Bronchial epithelial cell (primary cell): ENCODE data around the gene MPC2. TPM values are rescaled to one million over a fixed set of nuclear protein-coding genes. Genes with fewer than 3 reads are reported as not detected.

ENCODE experiments used
- DNase-seq: peaks from one replicate; pipeline ENCODE4 v3.0.0-alpha.2; 2010; ENCODE audit warnings: low read depth
- FAIRE-seq: peaks from 2 replicates; lab custom pipeline; 2011; peaks lifted over from hg19 to GRCh38; lab: Jason Lieb, UNC
- H3K27me3 ChIP-seq: 2 replicates; pipeline ENCODE4 v1.5.1; 2011; ENCODE audit warnings: low read length; ENCODE audit not compliant: control insufficient read depth, insufficient read depth
- H3K36me3 ChIP-seq: 2 replicates; pipeline ENCODE4 v1.5.1; 2011; ENCODE audit warnings: low read length; ENCODE audit not compliant: control insufficient read depth, insufficient read depth
- H3K4me3 ChIP-seq: 2 replicates; pipeline ENCODE4 v1.5.1; 2011; ENCODE audit warnings: mild to moderate bottlenecking, low read depth, low read length, control low read depth
- total RNA-seq: library from RNA; depleted of rRNA; stranded (reverse); fragments of >200 nt; gene quantifications from 2 replicates; pipeline ENCODE4 v1.2.1, GENCODE V29; 2014
- TF ChIP-seq, protein P1 (sequence below): IDR thresholded peaks from 2 replicates; pipeline ENCODE4 v1.5.1; 2011; ENCODE audit warnings: mild to moderate bottlenecking, moderate library complexity, low read length, control low read depth, inconsistent platforms; ENCODE audit not compliant: insufficient read depth, severe bottlenecking

MPC2 gene
- total RNA-seq, 1 donor from 2014 or later = 10.8 TPM

DNA sequence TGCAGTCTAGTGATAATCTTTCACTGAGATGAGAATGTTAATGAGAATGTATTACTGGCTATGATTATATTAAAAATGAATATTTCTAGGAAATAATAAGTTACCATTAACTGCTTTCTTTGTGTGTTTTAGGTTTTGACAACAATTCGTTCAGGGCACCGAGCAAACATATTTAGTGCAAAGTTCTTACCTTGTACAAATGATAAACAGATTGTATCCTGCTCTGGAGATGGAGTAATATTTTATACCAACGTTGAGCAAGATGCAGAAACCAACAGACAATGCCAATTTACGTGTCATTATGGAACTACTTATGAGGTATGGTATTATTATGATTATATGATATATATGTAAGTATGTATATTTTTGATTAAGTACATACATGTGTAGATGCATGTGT lies 37.8 kb upstream of the MPC2 start:
- peaks cover 7% of the 10 kb centered on the region for H3K36me3 ChIP-seq
- no peaks in the 10 kb centered on the region for H3K27me3 ChIP-seq
- H3K4me3 ChIP-seq = no peak overlapping the region
- DNase-seq (no peak), FAIRE-seq (no peak)
- TF ChIP-seq, protein P1, sequence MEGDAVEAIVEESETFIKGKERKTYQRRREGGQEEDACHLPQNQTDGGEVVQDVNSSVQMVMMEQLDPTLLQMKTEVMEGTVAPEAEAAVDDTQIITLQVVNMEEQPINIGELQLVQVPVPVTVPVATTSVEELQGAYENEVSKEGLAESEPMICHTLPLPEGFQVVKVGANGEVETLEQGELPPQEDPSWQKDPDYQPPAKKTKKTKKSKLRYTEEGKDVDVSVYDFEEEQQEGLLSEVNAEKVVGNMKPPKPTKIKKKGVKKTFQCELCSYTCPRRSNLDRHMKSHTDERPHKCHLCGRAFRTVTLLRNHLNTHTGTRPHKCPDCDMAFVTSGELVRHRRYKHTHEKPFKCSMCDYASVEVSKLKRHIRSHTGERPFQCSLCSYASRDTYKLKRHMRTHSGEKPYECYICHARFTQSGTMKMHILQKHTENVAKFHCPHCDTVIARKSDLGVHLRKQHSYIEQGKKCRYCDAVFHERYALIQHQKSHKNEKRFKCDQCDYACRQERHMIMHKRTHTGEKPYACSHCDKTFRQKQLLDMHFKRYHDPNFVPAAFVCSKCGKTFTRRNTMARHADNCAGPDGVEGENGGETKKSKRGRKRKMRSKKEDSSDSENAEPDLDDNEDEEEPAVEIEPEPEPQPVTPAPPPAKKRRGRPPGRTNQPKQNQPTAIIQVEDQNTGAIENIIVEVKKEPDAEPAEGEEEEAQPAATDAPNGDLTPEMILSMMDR = no peak

DNA sequence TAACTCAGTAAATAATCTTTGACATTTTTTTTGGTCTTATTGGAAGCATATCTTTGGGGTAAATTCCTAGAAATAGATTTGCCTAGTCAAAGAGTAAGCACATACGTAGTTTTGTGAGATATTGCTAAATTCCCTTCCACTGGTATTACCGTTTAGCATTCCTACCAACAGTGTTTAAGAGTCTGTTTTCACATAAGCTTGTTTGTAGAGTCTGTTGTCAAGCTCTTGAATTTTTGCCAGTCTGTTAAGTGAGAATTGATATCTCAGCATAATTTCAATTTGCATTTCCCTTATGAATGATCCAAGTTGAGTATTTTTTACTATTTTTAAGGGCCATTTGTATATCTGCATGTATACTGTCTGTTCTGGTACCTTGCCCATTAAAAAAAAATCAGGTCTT lies 37.0 kb upstream of the MPC2 start:
- Histone ChIP-seq H3K4me3 (no peak overlapping the region), H3K36me3 (peaks cover 7% of the 10 kb centered on the region), H3K27me3 (no peaks in the 10 kb centered on the region)
- DNase-seq = no peak
- FAIRE-seq = no peak
- TF ChIP-seq, protein P1 = no peak

DNA sequence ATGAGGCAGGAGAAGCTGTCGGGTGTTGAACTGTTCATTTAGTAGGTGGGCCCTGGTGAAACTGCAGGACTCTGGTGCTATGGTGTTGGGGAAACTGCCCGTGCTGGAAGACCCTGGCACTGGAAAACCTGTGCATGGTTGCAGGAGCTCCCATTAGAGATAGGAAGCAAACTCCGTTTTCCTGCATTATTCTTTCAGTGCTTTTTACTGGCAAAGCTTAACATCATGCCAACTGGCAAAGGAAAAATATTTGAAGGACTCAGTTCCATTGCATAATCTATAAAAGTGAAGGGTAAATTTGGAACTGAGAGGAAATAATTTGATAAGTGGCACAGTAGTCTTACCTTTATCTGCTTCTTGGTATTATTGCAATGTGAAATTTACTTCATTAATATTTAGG lies 31.7 kb upstream of the MPC2 start:
- H3K4me3 ChIP-seq = no peak overlapping the region
- DNase-seq (no peak), FAIRE-seq (no peak)
- TF ChIP-seq, protein P1 = no peak
- peaks cover 2% of the 10 kb centered on the region for H3K36me3 ChIP-seq
- H3K27me3 ChIP-seq = no peaks in the 10 kb centered on the region

DNA sequence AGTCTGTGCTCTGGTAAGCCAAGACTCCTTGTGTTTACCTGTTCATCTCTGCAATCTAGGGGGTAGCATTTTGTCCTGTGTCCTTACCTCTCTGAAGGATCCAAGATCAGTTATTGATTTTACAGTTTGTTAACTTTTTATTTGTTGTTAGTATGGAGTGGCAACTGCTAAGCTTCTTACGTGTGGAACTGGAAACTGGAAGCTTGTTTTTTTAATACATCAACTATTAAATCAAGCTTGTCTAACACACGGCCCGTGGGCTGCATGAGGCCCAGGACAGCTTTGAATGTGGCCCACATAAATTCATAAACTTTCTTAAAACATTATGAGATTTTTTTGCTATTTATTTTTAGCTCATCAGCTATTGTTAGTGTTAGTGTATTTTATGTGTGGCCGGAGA lies 29.2 kb upstream of the MPC2 start:
- TF ChIP-seq, protein P1 = no peak
- H3K36me3 ChIP-seq = peaks cover 2% of the 10 kb centered on the region
- no peaks in the 10 kb centered on the region for H3K27me3 ChIP-seq
- no peak for FAIRE-seq
- no peak for DNase-seq
- H3K4me3 ChIP-seq = no peak overlapping the region

DNA sequence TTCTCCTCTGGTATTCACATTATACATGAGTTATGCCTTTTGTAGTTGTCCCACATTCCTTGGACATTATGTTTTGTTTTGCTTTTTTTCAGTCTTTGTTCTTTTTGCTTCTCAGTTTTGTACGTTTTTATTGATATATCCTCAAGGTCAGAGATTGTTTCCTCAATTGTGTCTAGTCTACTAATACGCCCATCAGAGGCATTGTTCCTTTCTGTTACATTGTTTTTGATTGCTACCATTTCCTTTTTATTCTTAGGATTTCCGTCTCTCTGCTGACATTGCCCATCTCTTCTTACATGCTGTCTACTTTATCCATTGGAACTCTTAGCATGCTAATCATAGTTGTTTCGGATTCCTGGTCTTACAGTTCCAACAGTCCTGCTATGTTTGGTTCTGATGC lies 27.8 kb upstream of the MPC2 start:
- H3K4me3 ChIP-seq = no peak overlapping the region
- H3K36me3 ChIP-seq = peaks cover 2% of the 10 kb centered on the region
- no peak for DNase-seq
- TF ChIP-seq, protein P1 = no peak
- no peak for FAIRE-seq
- no peaks in the 10 kb centered on the region for H3K27me3 ChIP-seq

GRCh38 chr1:167957710-167958109 lies 20.8 kb upstream of the MPC2 start:
- FAIRE-seq = no peak

More at GRCh38 chr1:167957710-167958109, 20.8 kb upstream of the MPC2 start:
- no peak overlapping the region for H3K4me3 ChIP-seq
- no peaks in the 10 kb centered on the region for H3K27me3 ChIP-seq
- peak; percentile 57 for DNase-seq
- TF ChIP-seq, protein P1 = no peak
- H3K36me3 ChIP-seq = peaks cover 1% of the 10 kb centered on the region
